GM18499 (cell line): ENCODE data around the gene OR2A25.

Experiments
- ATAC-seq: cut with Tn5 transposase; IDR thresholded peaks from one replicate; pipeline ENCODE4 v1.9.1; 2021; ENCODE audit warnings: moderate number of reproducible peaks; ENCODE audit not compliant: insufficient read depth, unreplicated experiment

Gene OR2A25

GRCh38 chr7:144063710-144064109 lies 5.9 kb upstream of the OR2A25 start:
- no peak for ATAC-seq

GRCh38 chr7:144069953-144070352 lies 342 bp downstream of the OR2A25 start:
- no peak for ATAC-seq

- no peak for ATAC-seq
Observed at GRCh38 chr7:144074374-144074773, 4.8 kb downstream of the OR2A25 start.

- no peak for ATAC-seq
Observed at GRCh38 chr7:144085978-144086377, 16.4 kb downstream of the OR2A25 start, which contains the start of gene OR2A12. TSS of gene OR2A12 (plus strand) at chr7:144086278. CDS start at chr7:144095108, 8,830 bp downstream.

DNA sequence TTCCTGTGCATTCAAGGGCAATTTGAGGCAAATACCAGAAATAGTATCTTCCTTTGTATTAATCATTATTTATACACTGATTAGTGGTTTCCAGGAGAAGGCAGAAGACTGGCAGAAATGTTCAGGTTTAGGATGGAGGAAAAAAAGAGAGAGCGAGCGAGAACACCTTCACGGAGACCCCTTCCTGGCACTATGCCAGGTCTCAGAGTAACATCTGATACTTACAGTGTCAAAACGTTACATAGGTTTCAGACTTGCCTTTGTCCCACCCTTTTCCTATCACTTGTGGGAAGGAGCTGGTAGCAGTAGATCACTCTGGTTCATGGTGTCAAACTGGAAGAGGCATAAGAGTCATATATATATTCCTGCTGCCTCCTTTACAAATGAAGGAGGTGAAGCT lies 17.1 kb downstream of the OR2A25 start:
- no peak for ATAC-seq

DNA sequence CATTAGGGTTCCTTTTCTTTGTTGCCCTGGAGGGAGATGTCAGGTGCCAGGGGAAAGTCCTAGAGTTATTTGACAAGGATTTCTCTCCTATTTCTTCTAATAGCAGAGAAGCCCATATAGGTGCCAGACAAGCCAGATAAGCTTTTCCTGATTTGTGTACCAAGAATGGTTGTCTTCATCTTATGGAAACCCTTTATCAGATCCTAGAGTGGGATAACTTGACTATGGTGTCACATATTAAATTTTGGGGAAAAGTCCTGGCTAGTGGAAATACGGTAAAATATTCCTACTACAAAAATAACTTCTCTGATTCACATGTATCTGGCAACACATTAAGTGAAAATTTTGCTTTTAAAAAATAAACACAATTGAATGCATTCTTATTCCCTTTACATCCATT lies 17.6 kb downstream of the OR2A25 start:
- no peak for ATAC-seq

DNA sequence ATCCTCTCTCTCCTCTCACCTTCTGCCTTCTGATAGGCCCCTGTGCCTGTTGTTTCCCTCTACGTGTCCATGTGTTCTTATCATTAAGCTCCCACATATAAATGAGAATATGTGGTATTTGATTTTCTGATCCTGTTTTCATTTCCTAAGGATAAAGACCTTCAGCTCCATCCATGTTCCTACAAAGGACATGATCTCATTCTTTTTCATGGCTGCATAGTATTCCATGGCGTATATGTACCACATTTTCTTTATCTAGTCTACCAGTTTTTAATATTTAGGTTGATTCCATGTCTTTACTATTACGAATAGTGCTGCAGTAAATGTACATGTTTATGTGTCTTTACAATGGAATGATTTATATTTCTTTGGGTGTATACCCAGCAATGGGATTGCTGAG lies 21.1 kb downstream of the OR2A25 start:
- ATAC-seq: no peak

DNA sequence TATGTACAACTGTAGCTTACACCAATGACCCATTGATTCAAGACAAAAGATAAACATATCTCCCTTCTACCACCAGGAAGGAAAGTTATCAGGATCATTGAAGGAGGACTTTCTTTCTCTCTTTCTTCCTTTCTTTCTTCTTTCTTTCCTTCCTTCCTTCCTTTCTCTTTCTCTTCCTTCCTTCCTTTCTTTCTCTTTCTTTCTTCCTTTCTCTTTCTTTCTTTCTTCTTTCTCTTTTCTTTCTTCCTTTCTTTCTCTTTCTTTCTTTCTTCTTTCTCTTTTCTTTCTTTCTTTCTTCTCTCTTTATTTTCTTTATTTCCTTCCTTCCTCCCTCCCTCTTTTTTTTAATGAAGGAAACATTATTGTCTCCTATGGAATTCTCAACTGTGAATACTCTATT lies 29.2 kb downstream of the OR2A25 start:
- ATAC-seq: no peak

- ATAC-seq: no peak
Observed at GRCh38 chr7:144100607-144101006, 31.0 kb downstream of the OR2A25 start.

- ATAC-seq: no peak
Observed at GRCh38 chr7:144102041-144102440, 32.4 kb downstream of the OR2A25 start.

DNA sequence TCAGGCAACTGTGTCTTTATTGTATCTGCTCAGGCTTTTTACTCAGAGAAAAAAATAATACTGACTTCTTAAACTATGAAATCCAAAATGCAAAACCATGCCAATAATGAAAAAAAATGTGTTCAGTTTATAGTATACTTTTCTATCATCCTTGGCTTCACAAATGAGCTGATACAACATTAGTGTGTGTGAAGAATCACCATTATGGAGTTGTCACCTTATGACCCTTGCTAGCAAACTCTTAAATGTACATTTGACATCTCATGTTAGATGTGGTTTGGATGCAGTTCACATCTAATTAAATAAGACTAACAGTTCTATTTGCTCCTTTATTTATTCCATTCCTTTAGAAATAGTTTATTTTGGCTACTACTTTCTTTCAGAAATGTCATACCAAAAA lies 35.6 kb downstream of the OR2A25 start:
- no peak for ATAC-seq

DNA sequence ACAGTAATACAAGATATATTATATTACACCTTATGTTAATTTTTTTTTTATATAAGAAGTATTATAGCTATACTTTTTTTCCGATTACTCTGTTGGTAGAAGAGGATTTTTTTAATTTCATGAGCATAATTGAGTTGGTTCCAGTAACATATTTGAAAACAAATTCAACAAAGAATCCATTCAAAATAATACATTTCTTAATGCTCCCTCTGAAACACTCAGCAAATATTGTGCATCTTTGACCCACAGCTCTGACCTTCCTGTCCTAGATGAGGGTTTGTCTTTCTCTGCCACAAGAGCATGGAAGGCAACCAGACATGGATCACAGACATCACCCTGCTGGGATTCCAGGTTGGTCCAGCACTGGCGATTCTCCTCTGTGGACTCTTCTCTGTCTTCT lies 39.7 kb downstream of the OR2A25 start, which contains the start of gene OR2A2:
TSS of gene OR2A2 (plus strand) at position 301 of the 400 bp plus-strand sequence. CDS start at position 301, 0 bp downstream.
- ATAC-seq: no peak

- ATAC-seq: no peak
Observed at GRCh38 chr7:144110272-144110671, 40.7 kb downstream of the OR2A25 start.

GRCh38 chr7:144113651-144114050 lies 44.0 kb downstream of the OR2A25 start:
- no peak for ATAC-seq

DNA sequence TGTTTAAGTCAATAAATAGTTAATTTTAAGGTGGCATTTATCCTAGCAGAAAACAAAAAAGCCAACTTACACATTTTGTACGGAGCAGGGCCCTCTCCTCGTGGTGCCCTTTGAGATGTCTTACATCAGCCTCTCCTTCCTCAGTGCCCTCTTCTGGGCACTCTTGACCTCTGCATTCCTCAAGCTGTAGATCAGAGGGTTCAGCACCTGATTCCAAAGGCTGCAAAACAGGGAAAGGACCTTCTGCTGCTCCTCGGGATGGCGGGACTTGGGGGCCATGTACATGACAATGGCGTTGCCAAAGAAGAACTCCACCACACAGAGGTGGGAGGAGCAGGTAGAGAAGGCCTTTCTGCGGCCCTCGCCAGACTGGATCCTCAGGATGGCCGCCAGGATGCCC lies 48.7 kb downstream of the OR2A25 start:
- ATAC-seq: no peak

GRCh38 chr7:144122876-144123275 lies 53.3 kb downstream of the OR2A25 start, which contains the start of gene OR2A14:
TSS of gene OR2A14 (plus strand) at chr7:144123176. CDS start at chr7:144129113, 5,937 bp downstream.
- no peak for ATAC-seq
